ENCODE data around the gene SIRPB2. TPM values are rescaled to one million over a fixed set of nuclear protein-coding genes. Genes with fewer than 3 reads are reported as not detected.

Gene SIRPB2
- total and polyA plus RNA-seq, 2 donors from 2014 or later, result 0.86 to 8.2 TPM

DNA sequence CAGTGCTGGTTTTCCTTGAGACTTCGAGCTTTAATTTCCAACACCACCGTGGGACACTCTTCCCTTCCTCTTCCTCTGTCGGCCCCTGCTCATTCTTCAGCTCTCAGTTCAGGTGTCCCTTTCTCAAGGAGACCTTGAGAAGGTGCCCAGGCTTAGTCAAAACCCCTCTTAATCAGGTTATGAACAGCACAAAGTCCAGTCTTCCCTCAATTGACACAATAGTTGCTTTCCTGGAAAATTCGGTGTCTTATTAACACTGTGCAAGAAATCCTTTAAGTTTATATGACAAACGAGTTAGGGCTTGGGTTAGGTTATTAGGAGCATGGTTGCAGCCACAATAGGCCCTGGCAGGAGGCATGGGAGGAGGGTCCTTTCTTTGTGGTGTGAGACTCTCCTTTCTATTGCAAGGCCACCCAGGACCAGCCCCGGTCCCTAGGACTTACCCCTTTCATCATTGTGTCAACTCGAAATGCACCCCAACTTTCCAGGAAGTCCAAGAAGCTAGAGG is 23.0 kb downstream of the SIRPB2 start:
- H3K27me3 ChIP-seq (ENCODE audit: control insufficient read depth, insufficient read depth, low read length), result no peaks in the 10 kb centered on the region
- no peaks in the 10 kb centered on the region for H3K9me3 ChIP-seq (ENCODE audit: control insufficient read depth in 2 of 3, insufficient read depth in 1 of 3, low read length in 3 of 3)
- peaks cover 0 to 10% (median 2%) of the 10 kb centered on the region in 3 donors for H3K36me3 ChIP-seq (ENCODE audit: control insufficient read depth in 2 of 3, insufficient read depth in 3 of 3, low read length in 3 of 3)
- FAIRE-seq (no peak), DNase-seq (no peak)
- H3K4me3 ChIP-seq (ENCODE audit: low read length in 3 of 3), result no peak overlapping the region
- no peak overlapping the region for H3K9ac ChIP-seq (ENCODE audit: low read length in 3 of 3)
- intact Hi-C loops (cut with DNase I), result no loop called here
- peaks cover 3 to 21% (median 14%) of the 10 kb centered on the region in 3 donors for H3K4me1 ChIP-seq (ENCODE audit: control insufficient read depth in 2 of 3, insufficient read depth in 2 of 3, low read depth in 1 of 3, low read length in 3 of 3)
- TF ChIP-seq, protein P1, sequence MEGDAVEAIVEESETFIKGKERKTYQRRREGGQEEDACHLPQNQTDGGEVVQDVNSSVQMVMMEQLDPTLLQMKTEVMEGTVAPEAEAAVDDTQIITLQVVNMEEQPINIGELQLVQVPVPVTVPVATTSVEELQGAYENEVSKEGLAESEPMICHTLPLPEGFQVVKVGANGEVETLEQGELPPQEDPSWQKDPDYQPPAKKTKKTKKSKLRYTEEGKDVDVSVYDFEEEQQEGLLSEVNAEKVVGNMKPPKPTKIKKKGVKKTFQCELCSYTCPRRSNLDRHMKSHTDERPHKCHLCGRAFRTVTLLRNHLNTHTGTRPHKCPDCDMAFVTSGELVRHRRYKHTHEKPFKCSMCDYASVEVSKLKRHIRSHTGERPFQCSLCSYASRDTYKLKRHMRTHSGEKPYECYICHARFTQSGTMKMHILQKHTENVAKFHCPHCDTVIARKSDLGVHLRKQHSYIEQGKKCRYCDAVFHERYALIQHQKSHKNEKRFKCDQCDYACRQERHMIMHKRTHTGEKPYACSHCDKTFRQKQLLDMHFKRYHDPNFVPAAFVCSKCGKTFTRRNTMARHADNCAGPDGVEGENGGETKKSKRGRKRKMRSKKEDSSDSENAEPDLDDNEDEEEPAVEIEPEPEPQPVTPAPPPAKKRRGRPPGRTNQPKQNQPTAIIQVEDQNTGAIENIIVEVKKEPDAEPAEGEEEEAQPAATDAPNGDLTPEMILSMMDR (IDR thresholded peaks at IDR 0.05; ENCODE audit: borderline replicate concordance, extremely low read depth, insufficient read depth), result no peak
- H3K27ac ChIP-seq (ENCODE audit: low read depth in 2 of 2, low read length in 2 of 2), result no peak overlapping the region

DNA sequence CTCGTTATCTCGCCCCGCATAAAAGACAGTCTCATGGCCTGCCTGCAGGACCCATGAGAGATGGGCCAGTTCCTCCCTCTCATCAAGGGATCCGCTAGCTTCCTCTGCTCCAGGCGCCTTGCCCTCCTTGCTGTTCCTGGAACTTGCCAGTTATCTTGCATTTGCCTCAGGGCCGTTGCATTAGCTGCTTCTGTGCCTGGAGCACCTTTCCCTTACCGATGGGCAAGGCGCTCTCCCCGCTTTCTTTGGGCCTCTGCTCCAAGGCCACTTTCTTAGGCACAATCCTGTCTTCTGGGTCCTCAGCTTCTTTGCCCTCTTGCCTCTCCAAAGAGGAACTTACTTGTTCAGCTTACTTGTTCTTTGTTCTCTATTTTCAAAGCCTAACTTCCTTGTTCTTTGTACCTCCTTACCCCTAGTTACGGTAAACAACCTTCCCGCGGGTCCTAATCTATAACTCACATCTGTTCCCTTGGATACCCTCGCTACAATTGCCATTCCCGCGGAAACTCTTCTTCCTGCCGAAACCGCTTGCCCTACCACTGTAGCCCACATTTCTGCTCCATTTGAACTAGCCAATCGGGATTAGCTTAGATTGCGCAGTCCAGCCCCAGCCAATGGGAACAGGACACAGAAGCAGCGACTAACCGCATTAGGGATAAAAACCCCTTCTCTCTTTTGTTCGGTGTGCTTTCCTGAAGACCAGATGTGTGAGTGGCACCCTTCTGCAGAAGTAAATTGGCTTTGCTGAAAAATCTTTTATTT is 23.7 kb downstream of the SIRPB2 start:
- Histone ChIP-seq H3K4me3 (ENCODE audit: low read length in 3 of 3) (peak overlapping the region in 2 of 3 donors; percentile 35 to 36), H3K4me1 (ENCODE audit: control insufficient read depth in 2 of 3, insufficient read depth in 2 of 3, low read depth in 1 of 3, low read length in 3 of 3) (peaks cover 3 to 21% (median 14%) of the 10 kb centered on the region in 3 donors), H3K27ac (ENCODE audit: low read depth in 2 of 2, low read length in 2 of 2) (peak overlapping the region in 1 of 2 donors; percentile 26), H3K9ac (ENCODE audit: low read length in 3 of 3) (no peak overlapping the region), H3K9me3 (ENCODE audit: control insufficient read depth in 2 of 3, insufficient read depth in 1 of 3, low read length in 3 of 3) (no peaks in the 10 kb centered on the region), H3K36me3 (ENCODE audit: control insufficient read depth in 2 of 3, insufficient read depth in 3 of 3, low read length in 3 of 3) (peaks cover 0 to 10% (median 2%) of the 10 kb centered on the region in 3 donors), H3K27me3 (ENCODE audit: control insufficient read depth, insufficient read depth, low read length) (no peaks in the 10 kb centered on the region)
- intact Hi-C loops (cut with DNase I), result no loop called here
- TF ChIP-seq, protein P1 (IDR thresholded peaks at IDR 0.05; ENCODE audit: borderline replicate concordance, extremely low read depth, insufficient read depth), result no peak
- FAIRE-seq (no peak), DNase-seq (peak in 4 of 5 donors; percentile 18 to 46 (median 37))

DNA sequence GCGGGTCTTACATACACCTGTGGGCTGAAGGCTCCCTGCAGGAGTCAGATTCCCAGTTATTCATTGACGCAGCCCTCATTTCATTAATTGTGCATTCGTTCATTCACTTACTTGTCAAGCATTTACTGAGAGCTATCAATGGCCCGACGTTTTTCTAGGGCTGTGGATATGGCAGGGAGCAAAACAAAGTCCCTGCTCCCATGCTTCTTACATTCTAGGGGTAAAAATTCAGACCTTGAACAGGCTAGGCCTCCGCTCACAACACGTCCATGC is 24.2 kb downstream of the SIRPB2 start:
- peak overlapping the region in 2 of 3 donors; percentile 35 to 36 for H3K4me3 ChIP-seq (ENCODE audit: low read length in 3 of 3)
- no peaks in the 10 kb centered on the region for H3K27me3 ChIP-seq (ENCODE audit: control insufficient read depth, insufficient read depth, low read length)
- DNase-seq (no peak), FAIRE-seq (no peak)
- H3K36me3 ChIP-seq (ENCODE audit: control insufficient read depth in 2 of 3, insufficient read depth in 3 of 3, low read length in 3 of 3), result peaks cover 0 to 10% (median 2%) of the 10 kb centered on the region in 3 donors
- no peak overlapping the region for H3K9ac ChIP-seq (ENCODE audit: low read length in 3 of 3)
- H3K4me1 ChIP-seq (ENCODE audit: control insufficient read depth in 2 of 3, insufficient read depth in 2 of 3, low read depth in 1 of 3, low read length in 3 of 3), result peaks cover 3 to 21% (median 14%) of the 10 kb centered on the region in 3 donors
- peak overlapping the region in 1 of 2 donors; percentile 26 for H3K27ac ChIP-seq (ENCODE audit: low read depth in 2 of 2, low read length in 2 of 2)
- no peaks in the 10 kb centered on the region for H3K9me3 ChIP-seq (ENCODE audit: control insufficient read depth in 2 of 3, insufficient read depth in 1 of 3, low read length in 3 of 3)
- TF ChIP-seq, protein P1 (IDR thresholded peaks at IDR 0.05; ENCODE audit: borderline replicate concordance, extremely low read depth, insufficient read depth), result no peak
- intact Hi-C loops (cut with DNase I), result no loop called here

Measured in kidney (tissue), 14 donors.